HT-29 (cell line): ENCODE data around the gene DNAJC15. TPM values are rescaled to one million over a fixed set of nuclear protein-coding genes. Genes with fewer than 3 reads are reported as not detected.

Source experiments
- DNase-seq: peaks from one replicate; pipeline ENCODE4 v3.0.0-alpha.2; 2015; ENCODE audit warnings: low spot score
- total RNA-seq: library from RNA; depleted of rRNA; stranded (reverse); fragments of >200 nt; shearing (Covaris generic); gene quantifications from 2 replicates; pipeline ENCODE4 v1.2.3, GENCODE V29; 2014; rRNA removed

The DNAJC15 gene
- total RNA-seq, 1 experiment from 2014 or later: 7.2 TPM

DNA sequence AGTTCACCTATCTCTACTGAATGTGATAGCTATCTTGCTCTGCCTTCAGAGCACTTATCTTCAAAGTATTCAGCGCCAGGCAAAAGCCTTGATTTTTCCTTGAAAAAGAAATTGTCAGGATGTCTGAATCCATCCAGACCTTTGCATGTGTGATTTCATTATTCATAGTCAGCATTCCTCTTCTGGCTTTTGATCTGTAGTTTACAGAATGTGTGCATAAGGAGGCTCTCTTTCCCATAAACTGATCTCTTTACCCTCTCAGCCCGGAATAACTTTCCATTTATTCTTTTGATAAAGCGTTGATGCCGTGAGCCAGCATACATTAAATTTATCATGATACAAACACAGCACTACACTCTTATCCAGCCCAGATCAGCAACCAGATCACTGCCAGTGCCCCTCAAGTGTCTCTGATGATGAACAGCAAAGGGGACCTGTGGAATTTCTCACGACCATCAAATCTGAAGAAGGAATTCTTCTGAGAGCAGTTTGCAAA is 130.8 kb downstream of the DNAJC15 start:
- DNase-seq: no peak

DNA sequence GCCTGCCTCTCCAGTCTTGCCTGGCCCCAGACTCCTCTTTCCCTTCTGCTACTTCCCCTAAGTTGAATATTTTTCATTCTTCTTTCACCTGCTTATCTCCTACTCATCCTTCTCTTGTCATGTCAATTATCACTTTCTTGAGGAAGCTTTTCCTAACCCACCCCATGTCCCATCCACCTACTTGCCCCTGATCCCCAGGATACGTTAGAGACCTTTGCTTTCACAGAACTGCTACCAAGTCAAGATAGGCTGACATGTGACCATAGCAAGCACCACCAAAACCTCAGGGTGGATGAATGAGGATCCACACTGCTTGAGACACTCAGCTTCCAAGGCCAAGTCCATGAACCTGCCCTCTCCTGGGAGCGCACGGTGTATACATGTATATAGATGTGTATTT is 131.5 kb downstream of the DNAJC15 start:
- DNase-seq: no peak

DNA sequence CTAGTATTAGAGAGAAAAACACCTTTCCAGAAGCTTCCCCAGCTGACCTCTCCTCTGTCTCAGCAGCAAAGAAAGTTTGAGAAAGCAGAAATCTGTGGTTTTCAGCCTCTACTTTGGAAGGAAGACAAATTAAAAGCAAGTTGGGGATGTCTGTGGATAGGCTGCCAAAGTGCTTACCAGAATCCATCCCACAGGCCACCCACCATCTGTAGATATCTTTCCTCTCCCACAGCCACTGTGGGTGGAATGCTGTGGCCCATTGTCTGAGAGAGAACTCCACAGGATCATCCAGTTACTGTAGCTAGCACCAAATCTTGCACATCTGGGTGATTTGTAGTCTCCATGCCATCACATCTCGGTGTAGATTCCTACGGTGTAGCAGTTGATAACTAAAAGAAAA is 133.5 kb downstream of the DNAJC15 start:
- DNase-seq: no peak

DNA sequence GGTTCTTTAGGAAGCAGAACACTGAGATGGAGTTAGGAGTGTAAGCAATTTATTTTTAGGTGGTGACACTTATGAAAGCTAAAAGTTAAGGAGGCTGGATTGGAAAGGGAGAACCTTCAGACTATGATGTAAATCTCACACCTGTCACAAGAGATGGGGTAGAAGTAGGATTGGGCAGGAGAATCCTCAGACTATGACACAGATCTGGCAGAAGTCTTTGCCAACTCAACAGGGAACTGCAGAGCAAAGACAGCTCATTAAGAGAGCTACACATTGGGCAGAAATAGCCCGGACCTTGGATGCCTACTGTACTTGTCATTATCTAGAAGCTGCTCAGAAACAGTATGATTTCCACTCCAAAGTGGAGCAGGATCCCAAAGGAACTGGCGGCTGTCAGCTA is 134.4 kb downstream of the DNAJC15 start:
- no peak for DNase-seq

DNA sequence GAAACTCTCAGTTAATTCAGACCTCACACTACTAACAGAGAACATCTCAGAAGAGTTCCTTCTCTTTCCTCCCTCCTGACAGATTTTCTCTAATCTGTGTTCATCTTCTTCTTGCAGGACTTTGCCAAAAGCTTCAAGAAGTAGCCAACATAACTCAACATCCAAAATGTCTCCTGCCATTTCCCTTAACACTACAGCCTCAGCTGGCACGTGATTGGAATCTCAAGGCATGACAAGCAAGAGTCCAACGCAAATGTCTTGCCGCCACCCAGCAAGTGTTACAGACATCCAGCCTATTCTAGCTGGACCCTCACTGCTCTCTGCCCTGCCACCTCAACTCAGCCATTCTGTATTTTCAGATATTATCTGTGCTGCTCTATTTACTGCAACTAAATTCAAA is 135.1 kb downstream of the DNAJC15 start:
- no peak for DNase-seq

DNA sequence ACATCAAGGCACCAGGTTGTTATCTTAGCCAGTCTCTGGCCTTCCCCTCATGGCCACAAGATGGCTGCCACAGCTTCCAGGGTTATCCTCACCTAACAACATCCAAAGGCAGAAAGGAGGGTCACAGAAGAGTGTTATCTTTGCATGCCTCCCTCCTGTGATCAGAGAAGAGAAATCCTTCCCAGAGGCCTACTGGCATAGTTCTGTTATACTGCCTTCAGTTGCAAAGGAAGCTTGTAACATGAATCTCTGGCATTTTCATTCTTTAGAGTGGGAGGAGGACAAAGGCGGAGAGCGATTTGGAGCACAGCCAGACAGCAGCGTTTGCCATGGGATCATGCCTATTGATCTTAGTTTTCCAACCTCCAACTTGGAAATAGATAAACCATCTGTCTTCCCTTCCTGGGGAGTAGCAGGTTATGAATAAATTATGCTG is 135.7 kb downstream of the DNAJC15 start:
- DNase-seq: peak; percentile 22

Other genes starting within 250 kb of the DNAJC15 start
- not detected in 2 replicates for gene FAM216B, start 242.0 kb upstream of the DNAJC15 start, total RNA-seq
- 3.5 and 5.1 TPM in 2 replicates for gene EPSTI1, start 31.3 kb upstream of the DNAJC15 start, total RNA-seq